Liver (tissue), 9 donors: ENCODE measurements around the gene PDGFA. TPM values are rescaled to one million over a fixed set of nuclear protein-coding genes. Genes with fewer than 3 reads are reported as not detected.

Experiments used
- DNase-seq: peaks from one replicate; pipeline ENCODE4 v3.0.0-alpha.2; 2017; ENCODE audit warnings: low spot score
- H3K27ac ChIP-seq, 2 donors: one replicate each; pipeline ENCODE4 v1.7.0; 2013; ENCODE audit warnings: inconsistent platforms in 2 of 2, low read length in 2 of 2, control low read depth in 1 of 2, low read depth in 1 of 2, mild to moderate bottlenecking in 1 of 2
- H3K27me3 ChIP-seq, 4 donors: one replicate each; pipeline versions ENCODE4 v1.6.1 to v1.7.0; 2013; ENCODE audit warnings: low read length in 3 of 4, inconsistent platforms in 1 of 4, mild to moderate bottlenecking in 1 of 4, moderate library complexity in 1 of 4; ENCODE audit not compliant: control insufficient read depth in 4 of 4, insufficient read depth in 4 of 4
- H3K36me3 ChIP-seq, 4 donors: one replicate each; pipeline versions ENCODE4 v1.6.1 to v1.7.0; 2013; ENCODE audit warnings: low read length in 3 of 4, mild to moderate bottlenecking in 3 of 4, low read depth in 1 of 4, moderate library complexity in 1 of 4; ENCODE audit not compliant: control insufficient read depth in 4 of 4, insufficient read depth in 3 of 4
- H3K4me1 ChIP-seq, 4 donors: one replicate each; pipeline versions ENCODE4 v1.6.1 to v1.7.0; 2013; ENCODE audit warnings: low read length in 3 of 4, mild to moderate bottlenecking in 3 of 4, moderate library complexity in 1 of 4; ENCODE audit not compliant: control insufficient read depth in 4 of 4, insufficient read depth in 4 of 4
- H3K4me3 ChIP-seq, 3 donors: one replicate each; pipeline versions ENCODE4 v1.6.1 to v1.7.0; 2013; ENCODE audit warnings: low read length in 3 of 3, control low read depth in 1 of 3, low read depth in 1 of 3, mild to moderate bottlenecking in 1 of 3
- H3K9ac ChIP-seq, 2 donors: one replicate each; pipeline ENCODE4 v1.7.0; 2013; ENCODE audit warnings: low read length in 2 of 2, mild to moderate bottlenecking in 2 of 2, moderate library complexity in 2 of 2, control low read depth in 1 of 2, low read depth in 1 of 2
- H3K9me3 ChIP-seq, 4 donors: one replicate each; pipeline versions ENCODE4 v1.6.1 to v1.7.0; 2013; ENCODE audit warnings: low read length in 3 of 4; ENCODE audit not compliant: control insufficient read depth in 4 of 4
- EGR1 ChIP-seq, 2 donors: IDR thresholded peaks; 2 replicates each; pipeline ENCODE4 v1.6.1; 2016 to 2018; ENCODE audit warnings: antibody characterized with exemption in 2 of 2, low read depth in 2 of 2
- FOXA1 ChIP-seq: IDR thresholded peaks from 2 replicates; pipeline ENCODE4 v1.6.1; 2016; ENCODE audit warnings: antibody characterized with exemption
- FOXA2 ChIP-seq: IDR thresholded peaks from 2 replicates; pipeline ENCODE4 v1.6.1; 2016; ENCODE audit warnings: antibody characterized with exemption
- GABPA ChIP-seq, 2 donors: IDR thresholded peaks in 1 of 2; conservative IDR thresholded peaks in 1 of 2; 2 replicates each; pipeline ENCODE4 v1.6.1; 2016; ENCODE audit warnings: antibody characterized with exemption in 2 of 2, mild to moderate bottlenecking in 1 of 2, moderate library complexity in 1 of 2
- HNF4A ChIP-seq, 2 donors: conservative IDR thresholded peaks; 2 replicates each; pipeline ENCODE4 v1.6.1; 2016; ENCODE audit warnings: antibody characterized with exemption in 2 of 2, mild to moderate bottlenecking in 2 of 2
- JUND ChIP-seq, 2 donors: IDR thresholded peaks; 2 replicates each; pipeline ENCODE4 v1.6.1; 2016; ENCODE audit warnings: antibody characterized with exemption in 2 of 2
- NR2F2 ChIP-seq: IDR thresholded peaks from 2 replicates; pipeline ENCODE4 v1.6.1; 2016; ENCODE audit warnings: antibody characterized with exemption
- RAD21 ChIP-seq, 2 donors: IDR thresholded peaks; 2 replicates each; pipeline ENCODE4 v1.6.1; 2016; ENCODE audit warnings: antibody characterized with exemption in 2 of 2, mild to moderate bottlenecking in 2 of 2
- SP1 ChIP-seq: IDR thresholded peaks from 2 replicates; pipeline ENCODE4 v1.6.1; 2018; ENCODE audit warnings: antibody characterized with exemption, mild to moderate bottlenecking
- TAF1 ChIP-seq: conservative IDR thresholded peaks from 2 replicates; pipeline ENCODE4 v1.6.1; 2016; ENCODE audit warnings: antibody characterized with exemption, mild to moderate bottlenecking
- YY1 ChIP-seq: IDR thresholded peaks from 2 replicates; pipeline ENCODE4 v1.6.1; 2016; ENCODE audit warnings: antibody characterized with exemption, mild to moderate bottlenecking
- WGBS: extraction: QIAGEN DNeasy Blood & Tissue Kit; methylation state at CpG from one replicate; pipeline ENCODE4 v1.1.7; 2013; 5-methylcytosine and 5-hydroxymethylcytosine counted together
- polyA plus RNA-seq, 2 donors: library from polyadenylated mRNA; stranded (reverse) in 1 of 2; unstranded in 1 of 2; fragments of 200-250 nt in 1 of 2; fragments of >200 nt in 1 of 2; fragmentation: Nextera tagmentation in 1 of 2; extraction: Ambion mirVana in 1 of 2; gene quantifications; one replicate each; pipeline versions ENCODE4 v1.2.1 to v1.2.3, GENCODE V29; 2013 to 2015
- total RNA-seq, 2 donors: library from RNA; depleted of rRNA; stranded (reverse); fragments of >200 nt; gene quantifications; one replicate each; pipeline ENCODE4 v1.2.3, GENCODE V29; 2014
- TF ChIP-seq, protein P1 (sequence below): IDR thresholded peaks from 2 replicates; pipeline ENCODE4 v1.6.1; 2016; ENCODE audit warnings: antibody characterized with exemption
- TF ChIP-seq, protein P2 (sequence below): IDR thresholded peaks from 2 replicates; pipeline ENCODE4 v1.6.1; 2016; ENCODE audit warnings: antibody characterized with exemption
- TF ChIP-seq, protein P3 (sequence below): IDR thresholded peaks from 2 replicates; pipeline ENCODE4 v1.6.1; 2016; ENCODE audit warnings: antibody characterized with exemption
- TF ChIP-seq, protein P4 (sequence below): IDR thresholded peaks from 2 replicates; pipeline ENCODE4 v1.6.1; 2016; ENCODE audit warnings: antibody characterized with exemption, mild to moderate bottlenecking
- TF ChIP-seq, protein P5 (sequence below): fragments of 150-350 bp; IDR thresholded peaks from 2 replicates; pipeline ENCODE4 v1.5.1; 2017; ENCODE audit warnings: improper control_type of control experiment, low read depth, low read length; ENCODE audit not compliant: missing input control
- donor health status: healthy.
- donor health status: healthy.
- donor health status: healthy.
- donor health status: healthy.
- donor health status: healthy.

Gene PDGFA
- total and polyA plus RNA-seq, 4 donors: 1.4 to 5.1 (median 2.0) TPM

DNA sequence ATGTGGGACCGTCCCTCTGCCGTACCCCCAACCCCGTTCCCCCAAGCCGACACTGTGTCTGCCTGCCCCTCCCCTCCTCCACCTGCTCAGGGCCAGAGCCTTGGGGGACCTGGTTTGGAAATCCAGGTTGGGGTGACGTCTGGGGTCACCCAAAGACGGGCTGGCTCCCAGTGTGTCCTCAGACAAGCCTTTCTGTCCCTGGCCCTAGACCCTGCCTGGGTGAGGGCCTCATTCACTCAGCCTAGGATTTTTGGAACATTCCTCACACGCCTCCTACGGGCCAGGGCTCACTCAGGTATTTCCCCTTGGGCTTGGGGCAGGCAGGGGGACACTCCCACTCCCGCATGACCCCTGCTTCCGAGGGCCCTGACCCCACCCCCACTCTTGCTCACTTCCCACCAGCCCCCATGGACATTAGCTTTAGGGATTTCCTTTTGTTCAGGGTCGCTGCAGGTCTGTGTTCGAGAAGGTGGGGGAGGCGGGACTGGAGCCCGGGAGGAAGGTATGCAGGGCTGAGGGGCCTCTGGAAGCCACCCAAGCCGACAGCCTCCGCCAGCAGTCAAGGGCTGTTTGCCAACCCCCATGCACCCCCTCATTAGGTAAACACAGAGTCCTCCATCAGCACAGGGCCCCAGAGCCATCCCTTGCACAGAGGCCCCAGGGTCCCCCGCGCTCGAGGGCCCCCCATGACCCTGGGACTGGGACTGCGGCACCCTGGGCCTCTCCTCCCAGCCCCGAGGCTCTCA, 35.1 kb downstream of the PDGFA start:
- Histone ChIP-seq H3K4me1 (no peaks in the 10 kb centered on the region), H3K9me3 (no peaks in the 10 kb centered on the region), H3K9ac (no peak overlapping the region), H3K4me3 (no peak overlapping the region), H3K27ac (no peak overlapping the region), H3K36me3 (no peaks in the 10 kb centered on the region), H3K27me3 (peaks cover 0 to 7% (median 0%) of the 10 kb centered on the region in 4 donors)
- TF ChIP-seq YY1: no peak
- TF ChIP-seq NR2F2: no peak
- TF ChIP-seq, protein P1, sequence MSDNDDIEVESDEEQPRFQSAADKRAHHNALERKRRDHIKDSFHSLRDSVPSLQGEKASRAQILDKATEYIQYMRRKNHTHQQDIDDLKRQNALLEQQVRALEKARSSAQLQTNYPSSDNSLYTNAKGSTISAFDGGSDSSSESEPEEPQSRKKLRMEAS: no peak
- no peak for TF ChIP-seq GABPA (IDR thresholded peaks at IDR 0.05 in 1 of 2, conservative IDR thresholded peaks at IDR 0.05 in 1 of 2)
- no peak for TF ChIP-seq FOXA2
- WGBS: 68% methylated on average over 21 of the region's 21 CpGs
- no peak for DNase-seq

DNA sequence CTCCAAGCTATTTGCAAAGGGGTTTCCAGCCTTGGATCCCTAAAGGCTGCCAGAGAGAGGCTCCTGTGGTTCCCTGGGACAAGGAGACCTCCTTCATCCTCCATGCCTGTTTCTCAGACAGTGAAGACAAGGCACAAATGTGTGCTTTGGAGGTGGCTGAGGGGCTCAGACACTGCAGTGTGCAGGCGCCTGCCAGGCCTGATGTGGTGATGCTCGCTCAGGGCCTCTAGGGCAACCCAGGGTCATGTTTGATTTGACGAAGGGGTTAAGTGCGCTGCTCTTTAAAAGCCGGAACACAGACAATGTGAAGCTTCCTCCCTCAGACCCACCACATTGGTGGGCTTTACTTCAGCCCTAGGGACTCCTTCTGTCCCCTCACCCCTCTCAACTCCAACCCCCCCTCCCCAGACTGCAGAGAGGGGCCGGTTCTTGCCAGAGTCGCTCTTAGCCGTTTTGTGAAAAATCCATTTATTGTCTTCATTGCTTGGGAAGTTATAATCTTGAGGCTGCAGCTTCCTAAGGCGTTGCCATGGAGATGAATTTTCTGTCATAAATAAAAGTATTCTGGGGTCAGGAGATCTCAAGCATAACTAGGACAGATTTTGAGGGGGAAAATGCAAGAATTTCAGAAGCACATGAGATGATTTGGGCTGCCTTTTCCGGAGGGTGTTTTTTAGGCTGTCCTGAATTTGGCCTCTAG, 35.8 kb downstream of the PDGFA start:
- Histone ChIP-seq H3K4me1 (no peaks in the 10 kb centered on the region), H3K27me3 (peaks cover 0 to 7% (median 0%) of the 10 kb centered on the region in 4 donors), H3K36me3 (no peaks in the 10 kb centered on the region), H3K27ac (no peak overlapping the region), H3K4me3 (no peak overlapping the region), H3K9me3 (no peaks in the 10 kb centered on the region), H3K9ac (no peak overlapping the region)
- DNase-seq: no peak
- WGBS: 74% methylated on average over 10 of the region's 10 CpGs
- TF ChIP-seq RAD21 (IDR thresholded peaks at IDR 0.05) (no peak), TAF1 (no peak), GABPA (IDR thresholded peaks at IDR 0.05 in 1 of 2, conservative IDR thresholded peaks at IDR 0.05 in 1 of 2) (no peak), HNF4A (conservative IDR thresholded peaks at IDR 0.05) (no peak)
- TF ChIP-seq, protein P1: no peak

DNA sequence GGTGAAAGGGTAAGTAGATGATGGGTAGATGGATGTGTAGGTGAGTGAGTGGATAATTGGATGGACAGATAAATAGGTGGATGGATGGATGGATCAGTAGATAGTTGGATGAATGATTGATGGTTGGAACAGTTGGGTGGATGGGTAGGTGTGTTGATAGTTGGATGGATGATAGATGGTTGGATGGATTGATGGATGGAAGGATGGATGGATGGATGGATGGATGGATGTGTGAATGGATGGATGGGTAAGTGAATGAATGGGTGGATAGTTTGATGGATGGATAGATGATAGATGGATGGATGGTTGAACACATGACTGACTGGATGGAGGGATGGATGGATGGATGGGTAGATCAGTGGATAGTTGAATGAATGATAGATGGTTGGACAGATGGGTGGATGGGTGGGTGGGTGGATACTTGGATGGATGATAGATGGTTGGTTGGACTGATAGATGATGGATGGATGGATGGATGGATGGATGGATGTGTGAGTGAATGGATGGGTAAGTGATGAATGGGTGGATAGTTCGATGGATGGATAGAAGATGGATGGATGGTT, 37.0 kb downstream of the PDGFA start:
- no peaks in the 10 kb centered on the region for H3K9me3 ChIP-seq
- DNase-seq: no peak
- H3K27ac ChIP-seq: no peak overlapping the region
- no peak overlapping the region for H3K4me3 ChIP-seq
- H3K4me1 ChIP-seq: no peaks in the 10 kb centered on the region
- H3K9ac ChIP-seq: no peak overlapping the region
- no peaks in the 10 kb centered on the region for H3K36me3 ChIP-seq
- H3K27me3 ChIP-seq: peaks cover 0 to 7% (median 0%) of the 10 kb centered on the region in 4 donors
- 98% methylated on average over 1 of the region's 1 CpG for WGBS
- no peak for TF ChIP-seq JUND (IDR thresholded peaks at IDR 0.05)
- no peak for TF ChIP-seq FOXA2
- TF ChIP-seq, protein P2, sequence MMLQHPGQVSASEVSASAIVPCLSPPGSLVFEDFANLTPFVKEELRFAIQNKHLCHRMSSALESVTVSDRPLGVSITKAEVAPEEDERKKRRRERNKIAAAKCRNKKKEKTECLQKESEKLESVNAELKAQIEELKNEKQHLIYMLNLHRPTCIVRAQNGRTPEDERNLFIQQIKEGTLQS: no peak
- no peak for TF ChIP-seq FOXA1
- TF ChIP-seq TAF1: no peak
- no peak for TF ChIP-seq EGR1 (IDR thresholded peaks at IDR 0.05; ENCODE audit: low read depth in 2 of 2)
- TF ChIP-seq SP1: no peak
- TF ChIP-seq HNF4A (conservative IDR thresholded peaks at IDR 0.05): no peak
- TF ChIP-seq, protein P3, sequence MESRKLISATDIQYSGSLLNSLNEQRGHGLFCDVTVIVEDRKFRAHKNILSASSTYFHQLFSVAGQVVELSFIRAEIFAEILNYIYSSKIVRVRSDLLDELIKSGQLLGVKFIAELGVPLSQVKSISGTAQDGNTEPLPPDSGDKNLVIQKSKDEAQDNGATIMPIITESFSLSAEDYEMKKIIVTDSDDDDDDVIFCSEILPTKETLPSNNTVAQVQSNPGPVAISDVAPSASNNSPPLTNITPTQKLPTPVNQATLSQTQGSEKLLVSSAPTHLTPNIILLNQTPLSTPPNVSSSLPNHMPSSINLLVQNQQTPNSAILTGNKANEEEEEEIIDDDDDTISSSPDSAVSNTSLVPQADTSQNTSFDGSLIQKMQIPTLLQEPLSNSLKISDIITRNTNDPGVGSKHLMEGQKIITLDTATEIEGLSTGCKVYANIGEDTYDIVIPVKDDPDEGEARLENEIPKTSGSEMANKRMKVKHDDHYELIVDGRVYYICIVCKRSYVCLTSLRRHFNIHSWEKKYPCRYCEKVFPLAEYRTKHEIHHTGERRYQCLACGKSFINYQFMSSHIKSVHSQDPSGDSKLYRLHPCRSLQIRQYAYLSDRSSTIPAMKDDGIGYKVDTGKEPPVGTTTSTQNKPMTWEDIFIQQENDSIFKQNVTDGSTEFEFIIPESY: no peak
- TF ChIP-seq, protein P4, sequence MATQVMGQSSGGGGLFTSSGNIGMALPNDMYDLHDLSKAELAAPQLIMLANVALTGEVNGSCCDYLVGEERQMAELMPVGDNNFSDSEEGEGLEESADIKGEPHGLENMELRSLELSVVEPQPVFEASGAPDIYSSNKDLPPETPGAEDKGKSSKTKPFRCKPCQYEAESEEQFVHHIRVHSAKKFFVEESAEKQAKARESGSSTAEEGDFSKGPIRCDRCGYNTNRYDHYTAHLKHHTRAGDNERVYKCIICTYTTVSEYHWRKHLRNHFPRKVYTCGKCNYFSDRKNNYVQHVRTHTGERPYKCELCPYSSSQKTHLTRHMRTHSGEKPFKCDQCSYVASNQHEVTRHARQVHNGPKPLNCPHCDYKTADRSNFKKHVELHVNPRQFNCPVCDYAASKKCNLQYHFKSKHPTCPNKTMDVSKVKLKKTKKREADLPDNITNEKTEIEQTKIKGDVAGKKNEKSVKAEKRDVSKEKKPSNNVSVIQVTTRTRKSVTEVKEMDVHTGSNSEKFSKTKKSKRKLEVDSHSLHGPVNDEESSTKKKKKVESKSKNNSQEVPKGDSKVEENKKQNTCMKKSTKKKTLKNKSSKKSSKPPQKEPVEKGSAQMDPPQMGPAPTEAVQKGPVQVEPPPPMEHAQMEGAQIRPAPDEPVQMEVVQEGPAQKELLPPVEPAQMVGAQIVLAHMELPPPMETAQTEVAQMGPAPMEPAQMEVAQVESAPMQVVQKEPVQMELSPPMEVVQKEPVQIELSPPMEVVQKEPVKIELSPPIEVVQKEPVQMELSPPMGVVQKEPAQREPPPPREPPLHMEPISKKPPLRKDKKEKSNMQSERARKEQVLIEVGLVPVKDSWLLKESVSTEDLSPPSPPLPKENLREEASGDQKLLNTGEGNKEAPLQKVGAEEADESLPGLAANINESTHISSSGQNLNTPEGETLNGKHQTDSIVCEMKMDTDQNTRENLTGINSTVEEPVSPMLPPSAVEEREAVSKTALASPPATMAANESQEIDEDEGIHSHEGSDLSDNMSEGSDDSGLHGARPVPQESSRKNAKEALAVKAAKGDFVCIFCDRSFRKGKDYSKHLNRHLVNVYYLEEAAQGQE: no peak
- no peak for TF ChIP-seq RAD21 (IDR thresholded peaks at IDR 0.05)
- no peak for TF ChIP-seq NR2F2
- no peak for TF ChIP-seq YY1
- TF ChIP-seq, protein P5, sequence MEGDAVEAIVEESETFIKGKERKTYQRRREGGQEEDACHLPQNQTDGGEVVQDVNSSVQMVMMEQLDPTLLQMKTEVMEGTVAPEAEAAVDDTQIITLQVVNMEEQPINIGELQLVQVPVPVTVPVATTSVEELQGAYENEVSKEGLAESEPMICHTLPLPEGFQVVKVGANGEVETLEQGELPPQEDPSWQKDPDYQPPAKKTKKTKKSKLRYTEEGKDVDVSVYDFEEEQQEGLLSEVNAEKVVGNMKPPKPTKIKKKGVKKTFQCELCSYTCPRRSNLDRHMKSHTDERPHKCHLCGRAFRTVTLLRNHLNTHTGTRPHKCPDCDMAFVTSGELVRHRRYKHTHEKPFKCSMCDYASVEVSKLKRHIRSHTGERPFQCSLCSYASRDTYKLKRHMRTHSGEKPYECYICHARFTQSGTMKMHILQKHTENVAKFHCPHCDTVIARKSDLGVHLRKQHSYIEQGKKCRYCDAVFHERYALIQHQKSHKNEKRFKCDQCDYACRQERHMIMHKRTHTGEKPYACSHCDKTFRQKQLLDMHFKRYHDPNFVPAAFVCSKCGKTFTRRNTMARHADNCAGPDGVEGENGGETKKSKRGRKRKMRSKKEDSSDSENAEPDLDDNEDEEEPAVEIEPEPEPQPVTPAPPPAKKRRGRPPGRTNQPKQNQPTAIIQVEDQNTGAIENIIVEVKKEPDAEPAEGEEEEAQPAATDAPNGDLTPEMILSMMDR: no peak
- TF ChIP-seq, protein P1: no peak
